Keratinocyte (primary cell): ENCODE measurements around the gene NDUFA13. TPM values are rescaled to one million over a fixed set of nuclear protein-coding genes. Genes with fewer than 3 reads are reported as not detected.

Experiments
- DNase-seq: peaks from one replicate; pipeline ENCODE4 v3.0.0-alpha.2; 2011; ENCODE audit warnings: low read depth, missing footprints, low spot score
- FAIRE-seq: peaks from 2 replicates; lab custom pipeline; 2011; peaks lifted over from hg19 to GRCh38; lab: Jason Lieb, UNC
- H2AFZ ChIP-seq: 2 replicates; pipeline ENCODE4 v1.6.0; 2012; ENCODE audit warnings: low read length, control low read depth, inconsistent platforms; ENCODE audit not compliant: control insufficient read depth
- H3K27ac ChIP-seq: 2 replicates; pipeline ENCODE4 v1.5.1; 2011; ENCODE audit warnings: low read length; ENCODE audit not compliant: control insufficient read depth, insufficient read depth
- H3K27me3 ChIP-seq: 3 replicates; pipeline ENCODE4 v1.6.0; 2011; ENCODE audit warnings: low read length; ENCODE audit not compliant: control insufficient read depth, insufficient read depth; ENCODE audit errors: extremely low read depth
- H3K36me3 ChIP-seq, 2 experiments: 2 replicates in 1 of 2; 3 replicates in 1 of 2; pipeline ENCODE4 v1.5.1; 2011; ENCODE audit warnings: low read length in 2 of 2, mild to moderate bottlenecking in 1 of 2; ENCODE audit not compliant: control insufficient read depth in 2 of 2, insufficient read depth in 2 of 2; ENCODE audit errors: extremely low read depth in 1 of 2
- H3K4me1 ChIP-seq: 3 replicates; pipeline ENCODE4 v1.5.1; 2011; ENCODE audit warnings: low read length; ENCODE audit not compliant: control insufficient read depth, insufficient read depth; ENCODE audit errors: extremely low read depth
- H3K4me2 ChIP-seq: 3 replicates; pipeline ENCODE4 v1.6.0; 2011; ENCODE audit warnings: low read depth, low read length; ENCODE audit not compliant: control insufficient read depth, insufficient read depth; ENCODE audit errors: extremely low read depth
- H3K4me3 ChIP-seq, 3 experiments: fragments of 200-600 bp in 1 of 3; sonication (generic) in 1 of 3; 2 replicates in 2 of 3; 3 replicates in 1 of 3; pipeline ENCODE4 v1.5.1; 2011 to 2016; ENCODE audit warnings: low read length in 3 of 3, mild to moderate bottlenecking in 3 of 3, control low read depth in 2 of 3, inconsistent platforms in 1 of 3, low read depth in 1 of 3, mixed read lengths in 1 of 3, mixed run types in 1 of 3, moderate library complexity in 1 of 3; ENCODE audit not compliant: control insufficient read depth in 2 of 3, insufficient read depth in 2 of 3; ENCODE audit errors: extremely low read depth in 1 of 3
- H3K79me2 ChIP-seq: 2 replicates; pipeline ENCODE4 v1.6.0; 2012; ENCODE audit warnings: low read length; ENCODE audit not compliant: control insufficient read depth, insufficient read depth
- H3K9ac ChIP-seq: 3 replicates; pipeline ENCODE4 v1.6.0; 2011; ENCODE audit warnings: low read length; ENCODE audit not compliant: control insufficient read depth, insufficient read depth; ENCODE audit errors: extremely low read depth
- H3K9me1 ChIP-seq: 3 replicates; pipeline ENCODE4 v1.6.0; 2011; ENCODE audit warnings: low read length; ENCODE audit not compliant: control insufficient read depth, insufficient read depth; ENCODE audit errors: extremely low read depth
- H3K9me3 ChIP-seq: 2 replicates; pipeline ENCODE4 v1.5.1; 2012; ENCODE audit warnings: low read depth, low read length; ENCODE audit not compliant: control insufficient read depth
- H4K20me1 ChIP-seq: 3 replicates; pipeline ENCODE4 v1.6.0; 2011; ENCODE audit warnings: low read length; ENCODE audit not compliant: control insufficient read depth, insufficient read depth; ENCODE audit errors: extremely low read depth
- EZH2 ChIP-seq: IDR thresholded peaks from one replicate; pipeline ENCODE4 v1.6.1; 2012; ENCODE audit warnings: inconsistent platforms, mild to moderate bottlenecking, low read length, moderate library complexity
- dilution Hi-C: fragments of 300-500 bp; cut with MboI; formaldehyde crosslinking; loops from one replicate; pipeline ENCODE4 v1.7.0; 2020; ENCODE audit warnings: low sequenced_read_pairs; ENCODE audit not compliant: extremely low pct_ligation_motif_present
- polyA plus RNA-seq, 5 experiments: library from polyadenylated mRNA; depleted of rRNA in 3 of 5; stranded (reverse) in 3 of 5; stranded (forward) in 1 of 5; unstranded in 1 of 5; fragments of >200 nt; gene quantifications; 1 replicate in 1 of 5; 2 replicates in 3 of 5; 3 replicates in 1 of 5; pipeline versions ENCODE4 v1.2.1 to v1.2.3, GENCODE V29; 2011 to 2012; ENCODE audit warnings: missing spikeins in 2 of 5, low read depth in 1 of 5, low replicate concordance in 1 of 5
- TF ChIP-seq, protein P1 (sequence below), 3 experiments: IDR thresholded peaks in 1 of 3; conservative IDR thresholded peaks in 1 of 3; optimal IDR thresholded peaks in 1 of 3; 2 replicates in 2 of 3; 3 replicates in 1 of 3; pipeline versions ENCODE3 to v1.5.1; 2011; ENCODE audit warnings: low read length in 3 of 3, mild to moderate bottlenecking in 3 of 3, moderate library complexity in 2 of 3, control low read depth in 1 of 3, inconsistent platforms in 1 of 3; ENCODE audit not compliant: insufficient read depth in 2 of 3; ENCODE audit errors: extremely low read depth in 1 of 3

NDUFA13 gene
- polyA plus RNA-seq, 1 donor (not counting 4 experiments of a cell fraction or from before 2014, with no cell fraction given): 343 TPM

DNA sequence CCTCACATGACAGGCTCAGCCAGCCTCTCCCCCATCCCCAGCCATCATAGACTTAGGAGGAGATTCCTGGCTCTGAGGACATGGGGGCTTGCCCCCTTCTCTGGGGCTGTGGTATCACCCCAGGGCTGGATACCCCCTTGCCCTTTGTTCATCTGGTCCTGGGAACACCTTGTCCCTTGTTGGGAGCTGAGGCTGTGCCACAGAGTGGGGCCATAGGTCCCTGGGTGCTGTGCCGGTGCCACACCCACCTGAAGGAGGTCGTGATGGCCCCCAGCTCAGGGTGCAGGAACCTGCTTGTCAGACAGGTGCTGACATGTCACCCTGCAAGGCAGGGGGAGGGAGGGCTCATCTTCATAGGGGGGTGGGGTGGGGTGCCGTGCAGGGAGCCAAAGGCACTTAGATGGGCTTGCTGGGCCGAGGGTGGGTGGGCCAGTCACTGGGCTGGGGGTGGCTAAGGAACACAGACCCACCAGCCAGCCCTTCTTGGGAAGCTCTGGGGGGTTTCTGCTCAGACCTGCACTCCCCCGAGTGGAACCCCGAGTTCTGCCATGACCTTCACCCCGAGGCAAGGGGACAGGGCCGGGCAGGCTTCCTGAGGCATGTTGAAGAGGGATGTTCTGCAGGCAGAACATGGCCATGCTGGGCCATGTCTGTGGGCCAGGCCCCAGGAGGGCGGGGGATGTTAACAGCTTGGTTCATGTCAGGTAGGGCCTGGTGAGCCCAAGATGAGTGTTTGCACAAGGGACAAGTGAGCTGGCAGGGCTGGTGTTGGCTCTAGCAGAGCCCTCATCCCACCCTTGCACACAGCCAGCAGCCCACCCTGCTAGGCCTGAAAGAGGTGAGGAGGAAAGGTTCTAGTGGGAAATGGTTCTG is 28.7 kb upstream of the NDUFA13 start:
- Histone ChIP-seq H3K4me2 (no peak overlapping the region), H2AFZ (no peak overlapping the region), H3K27me3 (no peaks in the 10 kb centered on the region), H3K79me2 (peaks cover 62% of the 10 kb centered on the region), H4K20me1 (no peaks in the 10 kb centered on the region), H3K9me3 (no peaks in the 10 kb centered on the region), H3K9me1 (no peaks in the 10 kb centered on the region), H3K4me3 (no peak overlapping the region), H3K9ac (peak overlapping the region; percentile 31), H3K36me3 (peaks cover 17 to 23% of the 10 kb centered on the region in 2 experiments), H3K4me1 (peaks cover 55% of the 10 kb centered on the region), H3K27ac (peak overlapping the region; percentile 85)
- no peak for FAIRE-seq
- no peak for TF ChIP-seq EZH2
- TF ChIP-seq, protein P1, sequence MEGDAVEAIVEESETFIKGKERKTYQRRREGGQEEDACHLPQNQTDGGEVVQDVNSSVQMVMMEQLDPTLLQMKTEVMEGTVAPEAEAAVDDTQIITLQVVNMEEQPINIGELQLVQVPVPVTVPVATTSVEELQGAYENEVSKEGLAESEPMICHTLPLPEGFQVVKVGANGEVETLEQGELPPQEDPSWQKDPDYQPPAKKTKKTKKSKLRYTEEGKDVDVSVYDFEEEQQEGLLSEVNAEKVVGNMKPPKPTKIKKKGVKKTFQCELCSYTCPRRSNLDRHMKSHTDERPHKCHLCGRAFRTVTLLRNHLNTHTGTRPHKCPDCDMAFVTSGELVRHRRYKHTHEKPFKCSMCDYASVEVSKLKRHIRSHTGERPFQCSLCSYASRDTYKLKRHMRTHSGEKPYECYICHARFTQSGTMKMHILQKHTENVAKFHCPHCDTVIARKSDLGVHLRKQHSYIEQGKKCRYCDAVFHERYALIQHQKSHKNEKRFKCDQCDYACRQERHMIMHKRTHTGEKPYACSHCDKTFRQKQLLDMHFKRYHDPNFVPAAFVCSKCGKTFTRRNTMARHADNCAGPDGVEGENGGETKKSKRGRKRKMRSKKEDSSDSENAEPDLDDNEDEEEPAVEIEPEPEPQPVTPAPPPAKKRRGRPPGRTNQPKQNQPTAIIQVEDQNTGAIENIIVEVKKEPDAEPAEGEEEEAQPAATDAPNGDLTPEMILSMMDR (optimal IDR thresholded peaks at IDR 0.05 in 1 of 3, IDR thresholded peaks at IDR 0.05 in 1 of 3, conservative IDR thresholded peaks at IDR 0.05 in 1 of 3; ENCODE audit: extremely low read depth in 1 of 3, insufficient read depth in 2 of 3, low read length in 3 of 3): no peak
- no peak for DNase-seq
- dilution Hi-C loops: no loop called here

DNA sequence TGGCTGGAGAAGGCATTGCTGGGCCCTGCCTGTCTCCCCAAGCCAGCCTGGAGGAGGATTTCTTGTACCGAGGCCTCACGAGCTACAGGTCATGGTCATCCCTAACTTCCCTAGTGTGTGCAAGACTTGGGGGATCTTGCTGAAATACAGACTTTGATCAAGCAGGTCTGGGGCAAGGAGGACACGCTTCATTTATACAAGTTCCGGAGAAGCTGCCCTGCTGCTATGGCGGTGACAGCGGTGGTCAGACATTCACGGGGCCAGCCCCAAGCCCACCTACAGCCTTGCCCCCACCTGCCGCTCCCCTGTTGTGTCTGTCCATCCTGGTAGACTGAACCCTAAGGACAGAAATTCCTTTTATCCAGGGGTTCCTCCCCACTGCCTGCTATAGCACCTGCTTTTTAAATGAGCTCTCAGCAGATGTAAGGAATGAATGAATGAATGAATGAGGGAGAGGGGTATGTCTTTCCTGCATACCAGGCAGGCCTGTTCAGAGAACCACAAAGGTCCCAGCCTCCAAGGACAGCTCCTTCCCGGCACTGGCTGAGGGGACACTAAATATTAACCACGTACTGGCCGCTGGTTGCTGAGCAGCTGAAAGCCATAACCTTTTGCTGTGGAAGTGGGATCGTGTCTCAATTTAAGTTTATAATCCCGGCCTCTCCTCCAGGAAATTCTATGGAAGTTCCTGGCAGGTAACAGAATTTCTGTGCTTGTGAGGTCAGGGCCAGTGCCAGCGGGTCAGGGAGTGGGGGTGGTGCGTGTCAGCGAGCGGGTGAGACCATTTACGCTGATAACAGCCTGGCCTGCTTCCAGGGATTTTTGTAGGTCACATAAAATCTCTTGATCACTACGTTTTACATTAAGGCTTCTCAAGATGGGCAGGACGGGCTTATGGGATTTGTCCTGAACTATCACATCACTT is 27.8 kb upstream of the NDUFA13 start:
- H3K9ac ChIP-seq: peak overlapping the region; percentile 75
- H3K36me3 ChIP-seq: peaks cover 22% of the 10 kb centered on the region in 2 experiments
- no peaks in the 10 kb centered on the region for H3K27me3 ChIP-seq
- peak overlapping the region; percentile 85 for H3K27ac ChIP-seq
- no peaks in the 10 kb centered on the region for H4K20me1 ChIP-seq
- no peak for FAIRE-seq
- no peak for TF ChIP-seq EZH2
- TF ChIP-seq, protein P1 (optimal IDR thresholded peaks at IDR 0.05 in 1 of 3, IDR thresholded peaks at IDR 0.05 in 1 of 3, conservative IDR thresholded peaks at IDR 0.05 in 1 of 3; ENCODE audit: extremely low read depth in 1 of 3, insufficient read depth in 2 of 3, low read length in 3 of 3): no peak
- H3K4me1 ChIP-seq: peaks cover 55% of the 10 kb centered on the region
- dilution Hi-C loops: no loop called here
- peak overlapping the region in 1 of 3 experiments; percentile 43 for H3K4me3 ChIP-seq
- H3K9me1 ChIP-seq: no peaks in the 10 kb centered on the region
- peak overlapping the region; percentile 77 for H3K4me2 ChIP-seq
- H2AFZ ChIP-seq: no peak overlapping the region
- no peak for DNase-seq
- peaks cover 56% of the 10 kb centered on the region for H3K79me2 ChIP-seq
- no peaks in the 10 kb centered on the region for H3K9me3 ChIP-seq
